Ascending aorta (tissue), 2 donors: Measurements from ENCODE around the gene MGAT5. TPM values are rescaled to one million over a fixed set of nuclear protein-coding genes. Genes with fewer than 3 reads are reported as not detected.
A peak's percentile ranks its signal among the peaks of the same experiment; 100 is the strongest.

Experiments used
- DNase-seq, 2 donors: peaks; one replicate each; pipeline ENCODE4 v3.0.0-alpha.2; 2019; ENCODE audit warnings: low spot score in 2 of 2
- H3K27ac ChIP-seq, 2 donors: fragments of 200-600 bp; sonication (generic); one replicate each; pipeline ENCODE4 v1.5.1; 2016 to 2017; ENCODE audit warnings: mild to moderate bottlenecking in 1 of 2
- H3K27me3 ChIP-seq: fragments of 200-600 bp; sonication (generic); one replicate; pipeline ENCODE4 v1.5.1; 2017
- H3K36me3 ChIP-seq, 2 donors: fragments of 200-600 bp; sonication (generic); one replicate each; pipeline ENCODE4 v1.5.1; 2016
- H3K4me1 ChIP-seq, 2 donors: fragments of 200-600 bp; sonication (generic); one replicate each; pipeline ENCODE4 v1.5.1; 2016 to 2017; ENCODE audit warnings: mild to moderate bottlenecking in 1 of 2
- H3K4me3 ChIP-seq, 2 donors: fragments of 200-600 bp; sonication (generic); one replicate each; pipeline ENCODE4 v1.5.1; 2016 to 2017; ENCODE audit warnings: mild to moderate bottlenecking in 1 of 2
- H3K9me3 ChIP-seq, 2 donors: fragments of 200-600 bp; sonication (generic); one replicate each; pipeline ENCODE4 v1.5.1; 2016
- CTCF ChIP-seq, 3 experiments: fragments of 200-600 bp in 2 of 3; fragments of 450-650 bp in 1 of 3; sonication (generic) in 2 of 3; IDR thresholded peaks; one replicate each; pipeline ENCODE4 v1.5.1; 2016 to 2019; ENCODE audit warnings: antibody characterized with exemption in 3 of 3, mild to moderate bottlenecking in 1 of 3, moderate library complexity in 1 of 3
- intact Hi-C: fragments of 100-400 bp; cut with DNase I; formaldehyde crosslinking; loops from one replicate; pipeline ENCODE4 v1.15.1; 2023
- total RNA-seq: library from RNA; depleted of rRNA; stranded (reverse); fragments of >200 nt; gene quantifications from one replicate; pipeline ENCODE4 v1.1.0, GENCODE V29; 2016

Gene MGAT5
- total RNA-seq, 1 donor from 2014 or later = 15.4 TPM

- H3K36me3 ChIP-seq = no peaks in the 10 kb centered on the region
- peaks cover 0 to 3% of the 10 kb centered on the region in 2 donors for H3K4me1 ChIP-seq
- no peaks in the 10 kb centered on the region for H3K9me3 ChIP-seq
- DNase-seq = no peak
- no peak for TF ChIP-seq CTCF (IDR thresholded peaks at IDR 0.05)
- intact Hi-C loops = no loop called here
- no peaks in the 10 kb centered on the region for H3K27me3 ChIP-seq
- H3K4me3 ChIP-seq = no peak overlapping the region
- no peak overlapping the region for H3K27ac ChIP-seq
Observed at GRCh38 chr2:134244086-134244485, 9.8 kb upstream of the MGAT5 start.

GRCh38 chr2:134244587-134244986 is 9.3 kb upstream of the MGAT5 start:
- Histone ChIP-seq H3K9me3 (no peaks in the 10 kb centered on the region), H3K27me3 (no peaks in the 10 kb centered on the region), H3K27ac (no peak overlapping the region), H3K4me3 (no peak overlapping the region), H3K36me3 (no peaks in the 10 kb centered on the region), H3K4me1 (peaks cover 0 to 3% of the 10 kb centered on the region in 2 donors)
- intact Hi-C loops = no loop called here
- no peak for DNase-seq
- no peak for TF ChIP-seq CTCF (IDR thresholded peaks at IDR 0.05)

- Histone ChIP-seq H3K27me3 (no peaks in the 10 kb centered on the region), H3K36me3 (no peaks in the 10 kb centered on the region), H3K4me3 (no peak overlapping the region), H3K9me3 (no peaks in the 10 kb centered on the region), H3K4me1 (peaks cover 0 to 3% of the 10 kb centered on the region in 2 donors), H3K27ac (no peak overlapping the region)
- DNase-seq = peak in 1 of 2 donors; percentile 89
- intact Hi-C loops = loop anchor here (1.0 to 5.0 kb wide), 3 partner anchors 108 to 167 kb away; no protein-coding TSS in a partner anchor
- peak; percentile 36 to 67 (median 65) for TF ChIP-seq CTCF (IDR thresholded peaks at IDR 0.05)
Observed at GRCh38 chr2:134245340-134245984, 8.4 kb upstream of the MGAT5 start.

GRCh38 chr2:134246154-134246874 is 7.6 kb upstream of the MGAT5 start:
- H3K4me3 ChIP-seq = no peak overlapping the region
- intact Hi-C loops = loop anchor here (5.0 kb wide), 1 partner anchor 109 kb away; no protein-coding TSS in a partner anchor
- H3K9me3 ChIP-seq = no peaks in the 10 kb centered on the region
- H3K27ac ChIP-seq = no peak overlapping the region
- no peaks in the 10 kb centered on the region for H3K36me3 ChIP-seq
- H3K4me1 ChIP-seq = peaks cover 0 to 3% of the 10 kb centered on the region in 2 donors
- TF ChIP-seq CTCF (IDR thresholded peaks at IDR 0.05) = no peak
- DNase-seq = no peak
- H3K27me3 ChIP-seq = no peaks in the 10 kb centered on the region

- H3K9me3 ChIP-seq = no peaks in the 10 kb centered on the region
- H3K27me3 ChIP-seq = no peaks in the 10 kb centered on the region
- no peak for TF ChIP-seq CTCF (IDR thresholded peaks at IDR 0.05)
- peaks cover 0 to 3% of the 10 kb centered on the region in 2 donors for H3K4me1 ChIP-seq
- no peak overlapping the region for H3K4me3 ChIP-seq
- DNase-seq = no peak
- intact Hi-C loops = loop anchor here (5.0 kb wide), 1 partner anchor 110 kb away; no protein-coding TSS in a partner anchor
- no peak overlapping the region for H3K27ac ChIP-seq
- no peaks in the 10 kb centered on the region for H3K36me3 ChIP-seq
Observed at GRCh38 chr2:134247679-134248078, 6.2 kb upstream of the MGAT5 start.
